Stimulated activated memory B cell treated with anti-CD40 and anti-IgM and Interleukin-4, amounts not matched to agents 10 μg/mL and 1 μg/mL and 100 μg/mL, for 72 hours (primary cell): ENCODE measurements around the gene CADM1.

Source experiments
- ATAC-seq: fragments of 150-1000 bp; cut with Tn5 transposase; 2 replicates; pipeline ENCODE4 v1.10.0; 2021
- H3K27ac Mint-ChIP-seq: one replicate; pipeline ENCODE4 v1.8.0; 2022; ENCODE audit warnings: mild to moderate bottlenecking, mixed read lengths
- H3K27me3 Mint-ChIP-seq: one replicate; pipeline ENCODE4 v1.8.0; 2022; ENCODE audit warnings: mixed read lengths
- H3K36me3 Mint-ChIP-seq: one replicate; pipeline ENCODE4 v1.8.0; 2022; ENCODE audit warnings: mixed read lengths
- H3K4me1 Mint-ChIP-seq: one replicate; pipeline ENCODE4 v1.8.0; 2022; ENCODE audit warnings: mixed read lengths
- H3K4me3 Mint-ChIP-seq: one replicate; pipeline ENCODE4 v1.8.0; 2022; ENCODE audit warnings: mild to moderate bottlenecking, moderate library complexity, mixed read lengths
- H3K9me3 Mint-ChIP-seq: one replicate; pipeline ENCODE4 v1.8.0; 2022; ENCODE audit warnings: mixed read lengths

Gene CADM1

GRCh38 chr11:115524572-115524971 lies 20.4 kb upstream of the CADM1 start:
- ATAC-seq, result no peak
- peaks cover 29% of the 10 kb centered on the region for H3K27me3 Mint-ChIP-seq
- H3K4me3 Mint-ChIP-seq, result no peak overlapping the region
- H3K27ac Mint-ChIP-seq, result no peak overlapping the region
- no peaks in the 10 kb centered on the region for H3K4me1 Mint-ChIP-seq
- H3K36me3 Mint-ChIP-seq, result no peaks in the 10 kb centered on the region
- peaks cover 12% of the 10 kb centered on the region for H3K9me3 Mint-ChIP-seq

GRCh38 chr11:115523727-115524399 lies 19.6 kb upstream of the CADM1 start:
- Mint-ChIP-seq H3K36me3 (no peaks in the 10 kb centered on the region), H3K9me3 (peaks cover 12% of the 10 kb centered on the region), H3K27ac (no peak overlapping the region), H3K4me1 (no peaks in the 10 kb centered on the region), H3K4me3 (no peak overlapping the region), H3K27me3 (peaks cover 29% of the 10 kb centered on the region)
- ATAC-seq, result no peak

GRCh38 chr11:115522302-115522701 lies 18.1 kb upstream of the CADM1 start:
- ATAC-seq, result no peak
- peaks cover 12% of the 10 kb centered on the region for H3K9me3 Mint-ChIP-seq

GRCh38 chr11:115521825-115522224 lies 17.6 kb upstream of the CADM1 start:
- Mint-ChIP-seq H3K27ac (no peak overlapping the region), H3K4me3 (no peak overlapping the region), H3K4me1 (no peaks in the 10 kb centered on the region), H3K36me3 (no peaks in the 10 kb centered on the region), H3K9me3 (peaks cover 12% of the 10 kb centered on the region), H3K27me3 (peaks cover 26% of the 10 kb centered on the region)
- ATAC-seq, result no peak

More at GRCh38 chr11:115522302-115522701, 18.1 kb upstream of the CADM1 start:
- Mint-ChIP-seq H3K36me3 (no peaks in the 10 kb centered on the region), H3K4me1 (no peaks in the 10 kb centered on the region), H3K27me3 (peaks cover 29% of the 10 kb centered on the region), H3K27ac (no peak overlapping the region), H3K4me3 (no peak overlapping the region)

GRCh38 chr11:115518983-115519628 lies 14.9 kb upstream of the CADM1 start:
- Mint-ChIP-seq H3K4me1 (no peaks in the 10 kb centered on the region), H3K36me3 (no peaks in the 10 kb centered on the region), H3K9me3 (peaks cover 12% of the 10 kb centered on the region), H3K27me3 (peaks cover 28% of the 10 kb centered on the region), H3K4me3 (no peak overlapping the region), H3K27ac (no peak overlapping the region)
- no peak for ATAC-seq

GRCh38 chr11:115515647-115516395 lies 11.6 kb upstream of the CADM1 start:
- no peak for ATAC-seq
- Mint-ChIP-seq H3K4me1 (no peaks in the 10 kb centered on the region), H3K36me3 (no peaks in the 10 kb centered on the region), H3K4me3 (no peak overlapping the region), H3K27me3 (peaks cover 20% of the 10 kb centered on the region), H3K27ac (no peak overlapping the region), H3K9me3 (no peaks in the 10 kb centered on the region)

GRCh38 chr11:115506954-115507675 lies 2.9 kb upstream of the CADM1 start:
- Mint-ChIP-seq H3K9me3 (no peaks in the 10 kb centered on the region), H3K27ac (no peak overlapping the region), H3K36me3 (no peaks in the 10 kb centered on the region), H3K4me3 (no peak overlapping the region), H3K4me1 (peaks cover 19% of the 10 kb centered on the region), H3K27me3 (peaks cover 31% of the 10 kb centered on the region)
- ATAC-seq, result no peak

GRCh38 chr11:115505175-115505574 lies 960 bp upstream of the CADM1 start:
- ATAC-seq, result no peak
- H3K4me1 Mint-ChIP-seq, result peaks cover 19% of the 10 kb centered on the region
- H3K9me3 Mint-ChIP-seq, result no peaks in the 10 kb centered on the region
- peak overlapping the region; percentile 48 for H3K27ac Mint-ChIP-seq
- H3K4me3 Mint-ChIP-seq, result peak overlapping the region; percentile 70
- peaks cover 31% of the 10 kb centered on the region for H3K27me3 Mint-ChIP-seq
- H3K36me3 Mint-ChIP-seq, result no peaks in the 10 kb centered on the region

GRCh38 chr11:115503886-115504275 lies 334 bp downstream of the CADM1 start:
- Mint-ChIP-seq H3K9me3 (no peaks in the 10 kb centered on the region), H3K4me3 (peak overlapping the region; percentile 67), H3K27me3 (peaks cover 33% of the 10 kb centered on the region), H3K36me3 (no peaks in the 10 kb centered on the region), H3K4me1 (peaks cover 19% of the 10 kb centered on the region), H3K27ac (peak overlapping the region; percentile 48)
- no peak for ATAC-seq

GRCh38 chr11:115503083-115503885 lies 931 bp downstream of the CADM1 start:
- peak; percentile 53 for ATAC-seq
- H3K4me1 Mint-ChIP-seq, result peaks cover 19% of the 10 kb centered on the region
- peak overlapping the region; percentile 67 for H3K4me3 Mint-ChIP-seq

GRCh38 chr11:115502636-115503082 lies 1.6 kb downstream of the CADM1 start:
- no peak for ATAC-seq

More at GRCh38 chr11:115503083-115503885, 931 bp downstream of the CADM1 start:
- H3K27ac Mint-ChIP-seq, result peak overlapping the region; percentile 48
- H3K27me3 Mint-ChIP-seq, result peaks cover 39% of the 10 kb centered on the region
- H3K9me3 Mint-ChIP-seq, result no peaks in the 10 kb centered on the region
- H3K36me3 Mint-ChIP-seq, result no peaks in the 10 kb centered on the region

GRCh38 chr11:115501893-115502589 lies 2.2 kb downstream of the CADM1 start:
- Mint-ChIP-seq H3K9me3 (no peaks in the 10 kb centered on the region), H3K27me3 (peaks cover 42% of the 10 kb centered on the region), H3K36me3 (no peaks in the 10 kb centered on the region), H3K4me3 (no peak overlapping the region), H3K4me1 (peaks cover 19% of the 10 kb centered on the region), H3K27ac (no peak overlapping the region)
- peak; percentile 24 for ATAC-seq

More at GRCh38 chr11:115502636-115503082, 1.6 kb downstream of the CADM1 start:
- no peaks in the 10 kb centered on the region for H3K36me3 Mint-ChIP-seq
- peaks cover 19% of the 10 kb centered on the region for H3K4me1 Mint-ChIP-seq
- H3K27me3 Mint-ChIP-seq, result peaks cover 42% of the 10 kb centered on the region
- H3K4me3 Mint-ChIP-seq, result no peak overlapping the region
- no peaks in the 10 kb centered on the region for H3K9me3 Mint-ChIP-seq
- no peak overlapping the region for H3K27ac Mint-ChIP-seq

GRCh38 chr11:115501502-115501892 lies 2.7 kb downstream of the CADM1 start:
- Mint-ChIP-seq H3K36me3 (no peaks in the 10 kb centered on the region), H3K27me3 (peaks cover 45% of the 10 kb centered on the region), H3K27ac (no peak overlapping the region), H3K4me1 (peaks cover 19% of the 10 kb centered on the region), H3K9me3 (no peaks in the 10 kb centered on the region), H3K4me3 (no peak overlapping the region)
- ATAC-seq, result no peak
